GM18508 (cell line): ENCODE measurements around the gene TMEM273.
A peak's percentile ranks its signal among the peaks of the same experiment; 100 is the strongest.

Experiments
- ATAC-seq: cut with Tn5 transposase; IDR thresholded peaks from one replicate; pipeline ENCODE4 v1.9.1; 2021; ENCODE audit warnings: moderate number of reproducible peaks; ENCODE audit not compliant: insufficient read depth, unreplicated experiment

The TMEM273 gene

DNA sequence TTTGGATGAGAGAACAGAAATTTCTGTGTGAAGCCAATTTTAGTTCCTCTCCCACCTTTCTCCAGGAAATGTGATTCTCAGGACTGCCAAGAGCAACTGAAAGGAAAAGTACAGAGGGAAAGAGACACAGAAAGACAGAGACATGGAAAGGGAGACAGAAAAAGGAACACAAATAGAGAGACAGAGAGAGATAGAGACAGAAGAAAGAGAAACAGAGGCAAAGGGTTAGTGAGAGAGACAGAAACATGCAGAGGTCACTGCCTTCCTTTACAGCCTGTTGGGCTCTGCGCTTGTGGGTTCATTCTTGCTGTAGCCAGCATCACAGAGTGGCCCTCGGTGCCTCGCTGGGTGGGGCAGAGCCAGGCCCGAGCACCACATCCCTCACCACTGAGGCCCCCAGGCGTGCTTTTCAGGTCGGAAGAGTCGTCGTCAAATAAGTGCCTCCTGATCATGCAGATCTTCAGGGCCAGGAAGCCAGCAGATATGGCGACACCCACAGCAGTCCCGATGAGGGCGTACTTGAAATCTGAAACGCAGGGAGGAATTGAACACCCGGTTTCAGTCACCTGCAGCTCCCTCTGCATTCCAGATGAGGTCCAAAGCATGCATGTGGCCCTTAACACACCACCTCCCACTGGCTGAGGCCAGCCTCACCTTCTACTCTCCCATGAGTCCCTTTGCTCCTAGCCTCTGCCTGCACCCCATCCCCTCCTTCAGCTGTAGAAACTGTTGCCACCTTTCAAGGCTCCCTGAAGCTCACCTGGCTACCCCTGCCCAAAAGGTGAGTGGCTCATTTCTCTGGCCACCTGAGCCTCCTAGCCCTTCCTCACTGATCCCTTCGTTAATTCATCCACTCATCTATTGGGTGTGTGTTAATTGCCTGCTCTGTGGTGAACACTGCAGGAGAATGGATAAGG, 21.4 kb downstream of the TMEM273 start:
- ATAC-seq: no peak

GRCh38 chr10:49165821-49166483, 22.2 kb downstream of the TMEM273 start:
- no peak for ATAC-seq

- no peak for ATAC-seq
Observed at GRCh38 chr10:49165259-49165658, 22.9 kb downstream of the TMEM273 start.

GRCh38 chr10:49164559-49165188, 23.5 kb downstream of the TMEM273 start:
- peak; percentile 74 for ATAC-seq

DNA sequence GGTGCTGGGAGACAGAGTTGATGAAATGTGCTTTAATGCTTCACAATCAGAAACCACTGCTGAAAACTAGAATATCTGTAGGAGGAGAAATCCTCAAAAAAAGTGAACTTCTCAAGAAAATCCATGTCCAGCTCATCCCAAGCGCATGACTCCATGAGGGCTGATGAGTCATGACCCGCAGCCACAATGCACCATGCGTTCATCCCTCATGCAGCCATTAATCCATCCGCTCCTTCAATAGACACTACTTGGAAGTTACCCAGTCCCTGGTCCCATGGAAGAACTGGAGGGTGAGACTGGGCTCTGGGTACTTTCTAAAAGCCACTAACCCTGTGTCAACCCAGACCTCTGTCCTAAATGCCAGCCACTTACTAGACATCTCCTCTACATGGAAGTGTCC, 24.4 kb downstream of the TMEM273 start:
- no peak for ATAC-seq

DNA sequence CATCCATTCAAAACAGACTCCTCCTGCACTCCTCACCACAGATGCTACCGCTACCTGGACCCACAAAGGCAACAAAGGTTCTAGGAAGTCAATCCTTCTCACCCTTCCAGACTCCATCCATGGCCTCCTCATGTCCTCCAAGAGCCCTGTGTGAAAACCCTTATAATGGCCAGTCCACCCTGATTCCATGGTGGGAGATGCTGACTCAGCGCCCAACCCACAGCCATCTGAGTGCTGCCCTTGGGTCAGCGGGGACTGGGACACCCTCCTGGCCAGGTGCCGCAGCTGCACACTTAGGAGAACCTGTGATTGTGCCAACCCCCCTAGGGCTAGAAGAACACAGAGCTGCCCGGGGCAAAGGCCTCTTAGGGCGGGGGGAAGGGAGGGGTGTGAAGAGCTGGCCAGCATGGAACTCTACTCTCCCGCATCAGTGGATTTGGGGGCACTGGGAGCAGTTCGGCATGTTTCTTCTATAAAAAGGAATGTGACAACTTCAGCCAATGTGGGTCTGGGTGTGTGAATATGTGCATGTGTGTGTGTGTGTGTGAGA, 25.4 kb downstream of the TMEM273 start:
- no peak for ATAC-seq

GRCh38 chr10:49162063-49162462, 26.1 kb downstream of the TMEM273 start:
- no peak for ATAC-seq

- no peak for ATAC-seq
Observed at GRCh38 chr10:49161411-49161997, 26.7 kb downstream of the TMEM273 start.

DNA sequence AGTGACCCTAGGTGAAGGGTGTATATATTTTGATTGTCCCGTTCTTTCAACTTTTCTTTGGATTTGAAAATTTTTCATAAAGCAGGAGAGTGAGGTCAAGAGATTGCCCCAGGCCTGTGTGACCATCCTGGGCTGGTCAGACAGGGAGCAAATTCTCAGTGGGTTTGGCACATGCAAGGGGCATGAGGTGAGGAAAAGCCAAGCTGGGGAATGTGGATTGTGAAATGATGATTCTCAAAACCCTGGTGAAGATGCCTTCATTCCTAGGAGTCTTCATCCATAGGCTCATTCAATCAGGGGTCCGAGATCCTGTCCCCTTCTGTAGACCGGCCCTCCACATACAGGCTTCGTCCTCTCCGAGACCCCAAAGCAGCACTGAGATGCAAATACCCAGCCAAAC, 27.4 kb downstream of the TMEM273 start:
- ATAC-seq: no peak

GRCh38 chr10:49160110-49160509, 28.1 kb downstream of the TMEM273 start:
- ATAC-seq: no peak

GRCh38 chr10:49158915-49159314, 29.3 kb downstream of the TMEM273 start:
- ATAC-seq: no peak

DNA sequence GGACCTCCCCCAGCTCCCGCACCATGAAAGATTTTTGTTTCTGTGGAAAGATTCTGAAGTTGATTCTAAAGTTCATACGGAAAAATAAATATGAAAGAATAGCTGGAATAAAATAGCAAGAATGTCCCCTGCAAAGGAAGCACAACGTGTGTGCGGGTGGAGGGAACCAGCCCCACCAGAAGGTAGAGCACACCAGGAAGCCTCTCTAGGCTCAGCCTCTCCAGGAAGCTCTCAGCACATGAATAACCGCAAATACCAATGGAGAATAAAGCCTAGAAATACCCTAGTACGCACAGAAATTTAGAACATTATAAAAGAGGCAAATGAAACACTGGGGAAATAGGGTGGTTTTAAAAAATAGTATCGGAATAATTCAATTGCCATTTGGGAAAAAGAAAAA, 29.8 kb downstream of the TMEM273 start:
- ATAC-seq: no peak

- no peak for ATAC-seq
Observed at GRCh38 chr10:49157229-49157628, 31.0 kb downstream of the TMEM273 start.

DNA sequence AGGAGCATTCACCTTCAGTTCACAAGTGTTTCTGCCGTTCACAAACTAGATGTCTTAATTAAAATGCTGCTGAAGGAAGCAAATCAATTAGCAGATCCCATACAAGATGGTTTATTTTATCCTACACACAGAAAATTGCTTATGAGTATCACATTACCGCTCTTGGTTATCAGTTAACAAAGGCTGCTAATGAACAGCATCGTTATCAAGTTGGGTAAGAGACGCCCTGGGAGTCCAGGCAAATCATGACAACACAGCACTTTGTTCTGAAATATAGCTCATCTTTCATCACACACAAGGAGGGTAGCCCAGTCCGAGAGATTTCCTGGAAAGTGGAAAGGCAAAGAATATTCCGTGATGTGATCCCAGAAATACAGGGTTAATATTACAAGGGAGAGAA, 33.5 kb downstream of the TMEM273 start:
- no peak for ATAC-seq

- no peak for ATAC-seq
Observed at GRCh38 chr10:49153971-49154370, 34.2 kb downstream of the TMEM273 start.

DNA sequence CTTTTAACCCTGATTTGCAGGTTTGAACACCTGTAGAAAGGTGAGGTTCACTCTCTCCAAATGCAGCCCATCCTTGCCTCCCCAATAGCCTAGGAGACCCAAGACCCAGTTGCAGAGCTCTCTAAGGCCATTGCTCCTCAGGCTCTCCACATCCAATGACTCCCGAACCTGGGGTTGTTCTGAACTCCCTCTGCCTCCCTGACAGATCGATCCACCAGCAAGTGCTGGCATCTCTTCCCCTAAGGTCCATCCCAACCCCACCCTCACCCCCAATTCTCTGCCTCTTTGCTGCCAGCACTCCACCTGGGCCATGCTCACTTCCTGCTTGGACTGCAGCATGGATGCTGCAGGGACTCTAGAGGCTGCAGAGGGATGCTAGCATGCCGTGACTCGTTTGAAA, 35.1 kb downstream of the TMEM273 start:
- ATAC-seq: no peak

DNA sequence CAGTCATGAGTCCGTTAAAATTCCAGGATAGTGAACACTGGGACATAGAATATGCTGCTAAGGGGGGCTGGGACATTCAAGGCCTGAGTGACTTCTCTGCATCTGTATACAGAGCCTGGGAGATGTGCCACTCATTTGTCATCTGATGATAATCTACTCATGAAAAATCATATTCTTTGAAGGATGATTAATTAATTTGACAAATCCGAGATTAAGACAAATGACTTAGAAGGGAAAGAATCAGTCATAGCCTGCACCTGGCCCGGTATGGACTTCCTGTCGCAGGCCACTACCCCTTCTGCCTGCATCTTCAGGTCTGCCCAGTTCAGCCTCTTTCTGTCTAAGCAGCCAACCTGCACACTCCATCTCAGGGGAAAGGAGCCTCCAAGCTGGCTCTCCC, 35.5 kb downstream of the TMEM273 start:
- no peak for ATAC-seq

DNA sequence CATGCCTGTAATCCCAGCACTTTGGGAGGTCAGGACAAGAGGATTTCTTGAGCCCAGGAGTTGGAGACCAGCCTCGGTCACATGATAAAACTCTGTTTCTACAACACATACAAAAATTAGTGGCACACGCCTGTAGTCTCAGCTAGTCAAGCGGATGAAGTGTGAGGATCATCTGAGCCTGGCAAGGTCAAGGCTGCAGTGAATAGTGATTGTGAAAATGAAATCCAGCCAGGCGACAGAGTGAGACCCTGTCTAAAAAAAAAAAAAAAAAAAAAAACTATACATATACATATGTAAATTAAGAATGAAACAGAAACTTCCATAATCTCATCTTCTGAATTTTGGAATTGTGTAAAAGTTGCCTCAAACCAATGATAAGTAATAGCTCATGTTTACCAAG, 36.2 kb downstream of the TMEM273 start:
- no peak for ATAC-seq

GRCh38 chr10:49151481-49151880, 36.7 kb downstream of the TMEM273 start:
- no peak for ATAC-seq

DNA sequence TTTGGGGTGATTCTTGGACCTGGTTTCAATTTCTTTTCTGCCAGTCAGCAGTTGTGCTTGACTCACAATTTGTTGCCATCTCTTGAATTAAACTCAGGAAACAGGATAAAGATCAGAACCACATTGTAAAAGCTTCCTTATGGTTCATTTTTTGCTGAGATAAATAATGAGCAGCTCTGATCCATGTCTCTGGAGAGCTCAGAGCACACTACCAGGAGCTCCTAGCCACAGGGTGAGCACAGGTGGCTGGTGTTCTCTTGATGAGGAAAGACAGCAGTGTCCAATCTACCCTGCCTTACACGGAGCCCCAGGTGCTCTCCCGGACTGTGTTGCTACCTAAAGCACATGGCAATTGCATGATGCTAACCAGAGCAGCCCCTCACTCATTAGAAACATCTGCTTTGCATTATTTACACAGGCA, 37.2 kb downstream of the TMEM273 start:
- ATAC-seq: no peak

DNA sequence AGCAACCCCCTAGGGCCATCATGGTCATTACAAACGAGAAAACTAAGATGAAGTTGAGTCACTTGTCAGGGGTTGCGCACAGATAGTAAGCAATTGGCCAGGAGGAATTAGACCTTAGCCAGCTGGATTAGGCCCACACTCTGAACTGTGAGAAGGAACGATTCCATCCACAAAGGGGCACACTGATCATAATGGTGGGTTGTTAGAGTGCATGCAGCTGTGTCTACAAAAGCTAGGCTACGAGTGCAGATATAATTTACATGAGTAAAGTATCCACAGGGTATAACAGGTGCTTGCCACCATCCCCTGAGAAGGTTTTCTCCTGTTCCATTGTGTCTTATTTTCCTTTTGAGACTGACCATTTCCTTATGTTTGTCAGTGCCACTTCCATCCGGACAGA, 37.8 kb downstream of the TMEM273 start:
- ATAC-seq: no peak
